T-cell (primary cell): ENCODE measurements around the gene ATP2B1. TPM values are rescaled to one million over a fixed set of nuclear protein-coding genes. Genes with fewer than 3 reads are reported as not detected.

Experiments used
- ATAC-seq, 4 experiments: fragments of 200-7000 bp in 3 of 4; fragments of 150-1000 bp in 1 of 4; cut with Tn5 transposase; replicated peaks in 1 of 4; 1 replicate in 3 of 4; 2 replicates in 1 of 4; pipeline ENCODE4 v1.10.0; 2021; ENCODE audit warnings: moderate library complexity in 3 of 4, mild to moderate bottlenecking in 2 of 4, moderate number of reproducible peaks in 1 of 4
- CTCF ChIA-PET, 2 donors: fragments of 300-600 bp; sonication (Branson Sonifier 250); formaldehyde crosslinking; loops; one replicate each; lab custom pipeline; 2022; ENCODE audit warnings: antibody characterized with exemption in 2 of 2; lab: Charles Lee
- POLR2A ChIA-PET, 2 donors: fragments of 300-600 bp; sonication (Branson Sonifier 250); formaldehyde crosslinking; loops; one replicate each; lab custom pipeline; 2022; ENCODE audit warnings: antibody characterized with exemption in 2 of 2; lab: Charles Lee
- DNase-seq, 35 experiments: peaks; one replicate each; pipeline versions ENCODE4 v3.0.0 to v3.0.0-alpha.2; 2013 to 2023
- H3K27ac ChIP-seq: one replicate; pipeline ENCODE4 v1.5.1; 2013; ENCODE audit warnings: low read length
- H3K27me3 ChIP-seq, 2 experiments: replicated peaks in 1 of 2; 1 replicate in 1 of 2; 2 replicates in 1 of 2; pipeline versions ENCODE4 v1.6.1 to v1.7.0; 2013; ENCODE audit warnings: low read length in 1 of 2, mixed read lengths in 1 of 2; ENCODE audit not compliant: control insufficient read depth in 2 of 2, insufficient read depth in 2 of 2; ENCODE audit errors: extremely low read depth in 1 of 2
- H3K36me3 ChIP-seq, 2 donors: 1 replicate in 1 of 2; 2 replicates in 1 of 2; pipeline versions ENCODE4 v1.6.1 to v1.7.0; 2013; ENCODE audit warnings: low read length in 1 of 2; ENCODE audit not compliant: control insufficient read depth in 2 of 2, insufficient read depth in 1 of 2; ENCODE audit errors: extremely low read depth in 1 of 2
- H3K4me1 ChIP-seq, 2 experiments: 1 replicate in 1 of 2; 2 replicates in 1 of 2; pipeline versions ENCODE4 v1.6.1 to v1.7.0; 2013; ENCODE audit warnings: low read length in 2 of 2, mixed read lengths in 1 of 2; ENCODE audit not compliant: insufficient read depth in 2 of 2, control insufficient read depth in 1 of 2; ENCODE audit errors: extremely low read depth in 1 of 2
- H3K4me3 ChIP-seq, 2 donors: 1 replicate in 1 of 2; 2 replicates in 1 of 2; pipeline versions ENCODE4 v1.5.1 to v1.7.0; 2013; ENCODE audit warnings: mild to moderate bottlenecking in 2 of 2, low read length in 1 of 2, moderate library complexity in 1 of 2; ENCODE audit not compliant: control insufficient read depth in 1 of 2; ENCODE audit errors: extremely low read depth in 1 of 2
- H3K9me3 ChIP-seq: 2 replicates; pipeline ENCODE4 v1.7.0; 2013
- H3K27ac Mint-ChIP-seq, 2 donors: one replicate each; pipeline ENCODE4 v1.8.0; 2020 to 2021; ENCODE audit warnings: mild to moderate bottlenecking in 2 of 2, mixed read lengths in 2 of 2
- H3K27me3 Mint-ChIP-seq, 2 donors: one replicate each; pipeline ENCODE4 v1.8.0; 2021 to 2022; ENCODE audit warnings: mixed read lengths in 2 of 2
- H3K36me3 Mint-ChIP-seq: one replicate; pipeline ENCODE4 v1.8.0; 2021; ENCODE audit warnings: mixed read lengths
- H3K4me1 Mint-ChIP-seq, 3 donors: one replicate each; pipeline ENCODE4 v1.8.0; 2020 to 2022; ENCODE audit warnings: mixed read lengths in 3 of 3, mild to moderate bottlenecking in 1 of 3
- H3K4me3 Mint-ChIP-seq, 3 donors: one replicate each; pipeline ENCODE4 v1.8.0; 2020 to 2022; ENCODE audit warnings: mild to moderate bottlenecking in 3 of 3, mixed read lengths in 3 of 3, moderate library complexity in 3 of 3
- H3K9me3 Mint-ChIP-seq, 3 donors: one replicate each; pipeline ENCODE4 v1.8.0; 2020 to 2022; ENCODE audit warnings: mixed read lengths in 3 of 3
- WGBS: methylation state at CpG from one replicate; pipeline ENCODE4 v1.1.5; 2013; ENCODE audit warnings: missing lambda C conversion rate; ENCODE audit not compliant: insufficient coverage; 5-methylcytosine and 5-hydroxymethylcytosine counted together
- total RNA-seq, 35 experiments: library from RNA in 6 of 35; stranded (reverse) in 6 of 35; fragments of 120-200 nt in 1 of 35; gene quantifications; one replicate each; pipeline versions ENCODE4 v1.2.1 to v1.2.4 and lab custom pipeline; 2013 to 2026

Gene ATP2B1
- total RNA-seq, 5 donors from 2014 or later (not counting 1 experiment from before 2014, with no cell fraction given), result 38.3 to 104 (median 44.4) TPM

- Histone ChIP-seq H3K27ac (no peak overlapping the region), H3K9me3 (no peaks in the 10 kb centered on the region), H3K4me1 (peaks cover 0 to 5% of the 10 kb centered on the region in 2 experiments), H3K4me3 (no peak overlapping the region), H3K27me3 (no peaks in the 10 kb centered on the region), H3K36me3 (no peaks in the 10 kb centered on the region)
- ChIA-PET CTCF (interaction anchor here in 1 of 2 donors (0.5 to 0.8 kb wide), 2 partner anchors 9 to 29 kb away, joined by 3 read pairs; no protein-coding TSS in a partner anchor), POLR2A (interaction anchor here (0.5 to 0.7 kb wide), 3 partner anchors 9 to 1683 kb away, joined by 3 read pairs; no protein-coding TSS in a partner anchor)
- Mint-ChIP-seq H3K27me3 (no peaks in the 10 kb centered on the region), H3K4me1 (peaks cover 7 to 8% (median 8%) of the 10 kb centered on the region in 3 donors), H3K27ac (no peak overlapping the region), H3K36me3 (peaks cover 11% of the 10 kb centered on the region), H3K4me3 (no peak overlapping the region), H3K9me3 (peaks cover 0 to 10% (median 4%) of the 10 kb centered on the region in 3 donors)
- peak in 2 of 4 experiments; percentile 26 to 55 for ATAC-seq
- peak in 1 of 35 experiments; percentile 29 for DNase-seq
- no CpG with 5 or more reads among the region's 5 CpGs for WGBS
Measured at GRCh38 chr12:89733579-89734201, 25.1 kb upstream of the ATP2B1 start.

- DNase-seq, result no peak
- H3K9me3 Mint-ChIP-seq, result peaks cover 0 to 1% (median 0%) of the 10 kb centered on the region in 3 donors
- no peaks in the 10 kb centered on the region for H3K9me3 ChIP-seq
- POLR2A ChIA-PET, result no interaction called here
- H3K36me3 Mint-ChIP-seq, result peaks cover 3% of the 10 kb centered on the region
- no peak overlapping the region for H3K4me3 ChIP-seq
- no CpG with 5 or more reads among the region's 2 CpGs for whole genome bisulfite sequencing
- H3K27me3 Mint-ChIP-seq, result no peaks in the 10 kb centered on the region
- H3K27me3 ChIP-seq, result no peaks in the 10 kb centered on the region
- H3K36me3 ChIP-seq, result no peaks in the 10 kb centered on the region
- no peak overlapping the region for H3K27ac Mint-ChIP-seq
- no peak for ATAC-seq
- H3K4me1 Mint-ChIP-seq, result peaks cover 7 to 8% (median 8%) of the 10 kb centered on the region in 3 donors
- H3K27ac ChIP-seq, result no peak overlapping the region
- CTCF ChIA-PET, result no interaction called here
- no peak overlapping the region for H3K4me3 Mint-ChIP-seq
- H3K4me1 ChIP-seq, result peaks cover 0 to 5% of the 10 kb centered on the region in 2 experiments
Measured at GRCh38 chr12:89732522-89732921, 23.9 kb upstream of the ATP2B1 start.

DNA sequence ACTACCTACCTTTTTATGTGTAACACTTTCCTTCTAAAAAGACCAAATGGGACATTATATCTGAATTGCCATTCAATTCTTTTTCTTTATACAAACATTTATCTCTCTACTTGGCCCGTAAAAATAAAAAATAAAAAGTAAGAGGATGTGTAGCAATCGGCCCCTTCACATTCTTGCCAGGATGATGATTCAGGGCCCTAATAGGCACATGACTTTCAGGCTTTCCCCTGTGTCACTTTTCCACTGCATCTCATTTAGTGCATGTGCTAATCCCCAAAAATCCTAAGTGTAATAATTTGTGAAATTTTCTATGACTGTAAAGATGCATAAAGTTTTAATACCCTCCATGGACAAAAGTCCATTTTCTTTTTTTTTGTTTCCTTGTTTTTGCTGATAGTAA lies 23.0 kb upstream of the ATP2B1 start:
- no peaks in the 10 kb centered on the region for H3K9me3 Mint-ChIP-seq
- H3K36me3 Mint-ChIP-seq, result peaks cover 3% of the 10 kb centered on the region
- Histone ChIP-seq H3K27me3 (no peaks in the 10 kb centered on the region), H3K9me3 (no peaks in the 10 kb centered on the region), H3K36me3 (no peaks in the 10 kb centered on the region), H3K4me1 (peaks cover 0 to 5% of the 10 kb centered on the region in 2 experiments), H3K4me3 (no peak overlapping the region), H3K27ac (no peak overlapping the region)
- no peak overlapping the region for H3K4me3 Mint-ChIP-seq
- POLR2A ChIA-PET, result no interaction called here
- H3K27me3 Mint-ChIP-seq, result no peaks in the 10 kb centered on the region
- peaks cover 7 to 8% (median 8%) of the 10 kb centered on the region in 3 donors for H3K4me1 Mint-ChIP-seq
- DNase-seq, result no peak
- WGBS, result no CpG with 5 or more reads among the region's 2 CpGs
- CTCF ChIA-PET, result no interaction called here
- no peak for ATAC-seq
- no peak overlapping the region for H3K27ac Mint-ChIP-seq

GRCh38 chr12:89731089-89731488 lies 22.5 kb upstream of the ATP2B1 start:
- ChIA-PET POLR2A (no interaction called here), CTCF (no interaction called here)
- DNase-seq, result no peak
- WGBS, result 75% methylated on average over 1 of the region's 3 CpGs
- no peak for ATAC-seq
- H3K9me3 Mint-ChIP-seq, result no peaks in the 10 kb centered on the region
- Histone ChIP-seq H3K27me3 (no peaks in the 10 kb centered on the region), H3K4me3 (no peak overlapping the region), H3K9me3 (no peaks in the 10 kb centered on the region), H3K27ac (no peak overlapping the region), H3K36me3 (no peaks in the 10 kb centered on the region), H3K4me1 (peaks cover 0 to 5% of the 10 kb centered on the region in 2 experiments)
- no peak overlapping the region for H3K4me3 Mint-ChIP-seq
- peaks cover 3% of the 10 kb centered on the region for H3K36me3 Mint-ChIP-seq
- no peak overlapping the region for H3K27ac Mint-ChIP-seq
- peaks cover 7 to 8% (median 8%) of the 10 kb centered on the region in 3 donors for H3K4me1 Mint-ChIP-seq
- no peaks in the 10 kb centered on the region for H3K27me3 Mint-ChIP-seq

DNA sequence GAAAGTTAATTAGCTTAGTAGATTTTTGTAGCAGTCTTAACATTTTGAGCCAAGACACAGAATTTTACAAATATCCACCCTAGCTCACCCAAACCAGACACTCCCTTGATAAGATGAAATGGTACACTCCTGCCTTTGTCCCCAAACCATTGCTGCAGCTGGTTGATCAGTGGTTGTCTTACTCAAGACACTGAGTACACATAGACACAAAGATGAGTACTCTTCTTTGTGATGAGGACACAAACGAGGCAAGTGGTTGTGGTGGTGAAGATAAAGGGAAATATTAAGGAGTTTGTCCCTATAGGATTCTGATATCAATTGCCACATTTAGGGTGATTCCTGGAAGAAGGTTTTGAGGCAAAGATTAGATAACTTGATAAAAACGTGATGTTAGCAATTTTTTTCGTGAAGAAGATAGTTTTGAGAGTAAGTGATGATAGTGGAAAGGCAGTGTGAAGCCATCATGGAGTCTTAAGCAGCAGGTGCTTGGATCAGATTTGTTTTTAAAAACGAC lies 21.4 kb upstream of the ATP2B1 start:
- ChIA-PET POLR2A (interaction anchor here in 1 of 2 donors (0.5 kb wide), 1 partner anchor 35 kb away, joined by 4 read pairs; no protein-coding TSS in a partner anchor), CTCF (no interaction called here)
- Mint-ChIP-seq H3K4me3 (no peak overlapping the region), H3K9me3 (no peaks in the 10 kb centered on the region), H3K4me1 (peaks cover 7 to 8% (median 8%) of the 10 kb centered on the region in 3 donors), H3K36me3 (peaks cover 3% of the 10 kb centered on the region), H3K27ac (no peak overlapping the region), H3K27me3 (no peaks in the 10 kb centered on the region)
- Histone ChIP-seq H3K27me3 (no peaks in the 10 kb centered on the region), H3K4me3 (no peak overlapping the region), H3K36me3 (no peaks in the 10 kb centered on the region), H3K4me1 (peaks cover 0 to 5% of the 10 kb centered on the region in 2 experiments), H3K27ac (no peak overlapping the region), H3K9me3 (no peaks in the 10 kb centered on the region)
- no peak for DNase-seq
- ATAC-seq, result no peak
- 91% methylated on average over 3 of the region's 4 CpGs for WGBS

GRCh38 chr12:89723276-89723675 lies 14.6 kb upstream of the ATP2B1 start:
- Mint-ChIP-seq H3K27ac (no peak overlapping the region), H3K36me3 (peaks cover 5% of the 10 kb centered on the region), H3K4me1 (peaks cover 0 to 3% (median 0%) of the 10 kb centered on the region in 3 donors), H3K4me3 (no peak overlapping the region), H3K9me3 (no peaks in the 10 kb centered on the region), H3K27me3 (no peaks in the 10 kb centered on the region)
- no peak for DNase-seq
- no peak overlapping the region for H3K27ac ChIP-seq
- H3K4me1 ChIP-seq, result no peaks in the 10 kb centered on the region
- no peaks in the 10 kb centered on the region for H3K9me3 ChIP-seq
- H3K27me3 ChIP-seq, result no peaks in the 10 kb centered on the region
- ATAC-seq, result no peak
- POLR2A ChIA-PET, result no interaction called here
- CTCF ChIA-PET, result no interaction called here
- H3K4me3 ChIP-seq, result no peak overlapping the region
- H3K36me3 ChIP-seq, result no peaks in the 10 kb centered on the region
